Measurements from ENCODE around the gene EIF4G3. TPM values are rescaled to one million over a fixed set of nuclear protein-coding genes. Genes with fewer than 3 reads are reported as not detected.
A peak's percentile ranks its signal among the peaks of the same experiment; 100 is the strongest.

The EIF4G3 gene
- total and polyA plus RNA-seq, 9 of the 15 experiments (the other 6 are each of a cell fraction or from before 2014, with no cell fraction given) = 6.7 to 40.5 (median 32.1) TPM

DNA sequence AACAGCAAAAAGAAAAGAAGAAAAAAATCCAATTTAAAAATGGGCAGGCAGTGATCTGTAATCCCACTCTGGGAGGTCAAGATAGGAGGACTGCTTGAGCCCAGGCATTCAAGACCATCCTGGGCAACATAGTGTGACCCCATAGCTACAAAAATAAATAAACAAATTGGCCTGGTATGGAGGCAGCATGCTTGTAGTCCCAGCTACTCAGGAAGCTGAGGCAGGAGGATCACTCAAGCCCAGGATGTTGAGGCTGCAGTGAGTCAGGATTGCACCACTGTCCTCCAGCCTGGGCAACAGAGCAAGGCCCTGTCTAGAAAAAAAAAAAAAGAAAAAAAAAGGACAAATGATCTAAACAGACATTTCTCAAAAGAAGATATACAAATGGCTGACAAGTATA, 99.6 kb downstream of the EIF4G3 start (continued):
- TF ChIP-seq, protein P1, sequence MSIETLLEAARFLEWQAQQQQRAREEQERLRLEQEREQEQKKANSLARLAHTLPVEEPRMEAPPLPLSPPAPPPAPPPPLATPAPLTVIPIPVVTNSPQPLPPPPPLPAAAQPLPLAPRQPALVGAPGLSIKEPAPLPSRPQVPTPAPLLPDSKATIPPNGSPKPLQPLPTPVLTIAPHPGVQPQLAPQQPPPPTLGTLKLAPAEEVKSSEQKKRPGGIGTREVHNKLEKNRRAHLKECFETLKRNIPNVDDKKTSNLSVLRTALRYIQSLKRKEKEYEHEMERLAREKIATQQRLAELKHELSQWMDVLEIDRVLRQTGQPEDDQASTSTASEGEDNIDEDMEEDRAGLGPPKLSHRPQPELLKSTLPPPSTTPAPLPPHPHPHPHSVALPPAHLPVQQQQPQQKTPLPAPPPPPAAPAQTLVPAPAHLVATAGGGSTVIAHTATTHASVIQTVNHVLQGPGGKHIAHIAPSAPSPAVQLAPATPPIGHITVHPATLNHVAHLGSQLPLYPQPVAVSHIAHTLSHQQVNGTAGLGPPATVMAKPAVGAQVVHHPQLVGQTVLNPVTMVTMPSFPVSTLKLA (conservative IDR thresholded peaks at IDR 0.05) = no peak
- TF ChIP-seq FOSL1 (tag; conservative IDR thresholded peaks at IDR 0.05) (0 out of 2 replicates have a peak, but pooled peaks have one; percentile 26), POLR2G (IDR thresholded peaks at IDR 0.05; ENCODE audit: low read depth, low read length) (no peak), ZNF133 (CRISPR knock-in tag; IDR thresholded peaks at IDR 0.05) (no peak), POU5F1 (IDR thresholded peaks at IDR 0.05; ENCODE audit: borderline replicate concordance, low read depth, low read length, partially characterized antibody) (no peak)

DNA sequence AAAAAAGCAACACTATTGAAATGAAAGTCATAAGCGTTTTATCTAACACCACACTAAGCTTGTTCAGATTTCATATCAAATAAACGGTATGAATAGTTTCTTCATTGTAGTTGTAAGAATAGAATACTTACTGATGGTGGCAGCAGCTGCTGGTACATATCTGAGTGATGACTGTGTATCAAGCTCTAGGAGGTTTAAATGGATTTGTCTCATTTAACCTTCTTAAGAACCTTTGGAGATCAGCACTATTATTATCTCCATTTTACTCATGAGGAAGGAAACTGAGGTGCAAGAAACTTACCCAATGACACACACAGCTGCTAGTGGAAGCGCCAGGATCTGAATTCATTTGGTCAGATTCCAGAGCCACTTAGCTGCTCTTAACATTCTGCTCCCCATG, 104.0 kb downstream of the EIF4G3 start:
- no TSS peak for BruUV-seq (replicated peaks)

More for the DNA sequence above, 104.0 kb downstream of the EIF4G3 start:
- Histone ChIP-seq H3K27me3 (ENCODE audit: control insufficient read depth in 2 of 2, insufficient read depth in 2 of 2, low read length in 2 of 2) (no peaks in the 10 kb centered on the region), H3K4me1 (replicated peaks in 1 of 2; ENCODE audit: control insufficient read depth in 2 of 2, insufficient read depth in 2 of 2, low read length in 2 of 2) (no peaks in the 10 kb centered on the region; a peak in 1 of 5 replicates), H3K9me3 (replicated peaks; ENCODE audit: control insufficient read depth, insufficient read depth, low read depth, low read length) (no peaks in the 10 kb centered on the region), H3K9ac (ENCODE audit: insufficient read depth in 1 of 2, low read depth in 2 of 2, low read length in 2 of 2) (no peak overlapping the region), H2AFZ (ENCODE audit: low read depth, low read length) (no peak overlapping the region), H3K27ac (ENCODE audit: extremely low read depth, low read depth, low read length) (no peak overlapping the region), H3K79me2 (ENCODE audit: control insufficient read depth, insufficient read depth, low read length) (no peaks in the 10 kb centered on the region), H4K20me1 (replicated peaks; ENCODE audit: control insufficient read depth, insufficient read depth, low read length) (no peaks in the 10 kb centered on the region), H3K36me3 (ENCODE audit: control insufficient read depth, insufficient read depth, low read length) (no peaks in the 10 kb centered on the region), H3K4me3 (no peak overlapping the region), H3K9me1 (ENCODE audit: control insufficient read depth, insufficient read depth, low read length) (no peaks in the 10 kb centered on the region), H3K4me2 (ENCODE audit: insufficient read depth, low read length) (no peak overlapping the region)
- POLR2A ChIA-PET = interaction anchor here (0.6 to 1.3 kb wide), 5 partner anchors 9 to 70 kb away, joined by 3 to 4 read pairs (median 3); no protein-coding TSS in a partner anchor
- in situ Hi-C loops (cut with MboI) = no loop called here
- DNase-seq (ENCODE audit: extremely low read depth in 1 of 4, low spot score in 3 of 4) (no peak), FAIRE-seq (no peak), ATAC-seq (no peak)
- CTCF ChIA-PET (ENCODE audit: low intra/inter-chr PET ratio) = no interaction called here
- WGBS (ENCODE audit: insufficient coverage, low coverage, missing lambda C conversion rate) = 54% methylated on average over 3 of the region's 3 CpGs
- intact Hi-C loops (cut with micrococcal nuclease) = no loop called here
- no peak for TF ChIP-seq MEF2D (tag; conservative IDR thresholded peaks at IDR 0.05; ENCODE audit: low read depth)
- TF ChIP-seq TCF7 (IDR thresholded peaks at IDR 0.05; ENCODE audit: borderline replicate concordance) = no peak
- TF ChIP-seq PPARD (CRISPR knock-in tag; IDR thresholded peaks at IDR 0.05) = no peak
- no peak for TF ChIP-seq ZNF212 (CRISPR knock-in tag; IDR thresholded peaks at IDR 0.05)
- no peak for TF ChIP-seq SUPT5H (IDR thresholded peaks at IDR 0.05)
- no peak for TF ChIP-seq BRF1 (IDR thresholded peaks at IDR 0.05; ENCODE audit: borderline replicate concordance, extremely low read depth, insufficient read length)
- no peak for TF ChIP-seq TCFL5 (CRISPR knock-in tag; conservative IDR thresholded peaks at IDR 0.05)
- TF ChIP-seq ZSCAN32 (CRISPR knock-in tag; IDR thresholded peaks at IDR 0.05) = no peak
- no peak for TF ChIP-seq ZNF695 (CRISPR knock-in tag; IDR thresholded peaks at IDR 0.05)
- TF ChIP-seq ZNF830 (CRISPR knock-in tag; IDR thresholded peaks at IDR 0.05) = no peak
- TF ChIP-seq ESRRA (IDR thresholded peaks at IDR 0.05; ENCODE audit: borderline replicate concordance, low read depth) = no peak
- no peak for TF ChIP-seq ZNF347 (CRISPR knock-in tag; IDR thresholded peaks at IDR 0.05; ENCODE audit: low read depth)
- TF ChIP-seq, protein P2, sequence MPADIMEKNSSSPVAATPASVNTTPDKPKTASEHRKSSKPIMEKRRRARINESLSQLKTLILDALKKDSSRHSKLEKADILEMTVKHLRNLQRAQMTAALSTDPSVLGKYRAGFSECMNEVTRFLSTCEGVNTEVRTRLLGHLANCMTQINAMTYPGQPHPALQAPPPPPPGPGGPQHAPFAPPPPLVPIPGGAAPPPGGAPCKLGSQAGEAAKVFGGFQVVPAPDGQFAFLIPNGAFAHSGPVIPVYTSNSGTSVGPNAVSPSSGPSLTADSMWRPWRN (IDR thresholded peaks at IDR 0.05; ENCODE audit: low read depth) = no peak

Data from K562 (cell line).